ENCODE measurements around the gene DMRTA2.
"Not testable (repeated sequence)": the region's sequence is repeated elsewhere in the genome, so short reads cannot be mapped to it uniquely, and the experiment has no call there.

The DMRTA2 gene

DNA sequence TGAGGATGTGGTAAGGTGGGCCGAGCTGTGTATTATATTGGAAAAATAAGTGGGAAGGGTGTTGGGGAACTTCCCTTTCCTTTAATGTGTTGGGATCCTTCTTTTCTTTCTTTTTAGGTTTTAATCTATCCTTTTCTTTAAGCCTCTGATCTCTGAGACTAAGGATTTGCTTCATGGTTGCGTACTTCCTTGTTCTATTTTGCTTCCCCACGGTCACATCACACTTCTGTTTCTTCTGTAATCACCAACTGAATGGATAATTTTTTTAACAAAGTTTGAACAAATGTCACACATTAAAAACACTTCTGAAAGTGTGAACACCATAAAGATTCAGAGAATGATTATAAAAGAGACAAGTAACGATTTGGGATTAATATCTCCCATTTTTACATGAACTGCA is 17.4 kb downstream of the DMRTA2 start:
- DNase-seq (ENCODE audit: extremely low spot score, insufficient read length, low read depth), result no peak
- no peak for FAIRE-seq

DNA sequence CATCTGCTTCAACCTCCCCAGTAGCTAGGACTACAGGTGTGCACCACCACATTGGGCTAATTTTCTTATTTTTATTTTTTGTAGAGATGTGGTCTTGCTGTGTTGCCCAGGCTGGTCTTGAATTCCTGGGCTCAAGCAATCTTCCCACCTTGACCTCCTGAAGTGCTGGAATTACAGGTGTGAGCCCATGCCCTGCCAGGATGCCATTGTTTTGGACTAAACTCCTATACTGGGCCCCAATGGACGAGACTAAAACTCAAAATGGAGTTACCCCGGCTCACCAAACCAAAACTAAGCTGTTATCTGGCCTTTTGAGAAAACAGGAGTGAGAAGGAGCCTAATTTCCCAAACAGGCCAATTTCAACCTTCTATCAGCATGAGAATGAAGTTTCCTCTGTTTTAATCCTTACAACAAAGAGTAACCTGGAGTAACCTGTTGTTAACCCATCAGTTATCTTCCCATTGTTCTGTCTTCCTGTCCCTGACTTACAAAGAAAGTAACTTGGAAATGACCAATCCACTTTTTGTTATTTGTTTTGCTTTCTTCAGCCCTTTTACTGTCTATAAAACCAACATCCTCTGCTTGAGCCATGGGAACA is 29.6 kb downstream of the DMRTA2 start:
- FAIRE-seq (no peak), DNase-seq (ENCODE audit: extremely low spot score, insufficient read length, low read depth) (no peak)

DNA sequence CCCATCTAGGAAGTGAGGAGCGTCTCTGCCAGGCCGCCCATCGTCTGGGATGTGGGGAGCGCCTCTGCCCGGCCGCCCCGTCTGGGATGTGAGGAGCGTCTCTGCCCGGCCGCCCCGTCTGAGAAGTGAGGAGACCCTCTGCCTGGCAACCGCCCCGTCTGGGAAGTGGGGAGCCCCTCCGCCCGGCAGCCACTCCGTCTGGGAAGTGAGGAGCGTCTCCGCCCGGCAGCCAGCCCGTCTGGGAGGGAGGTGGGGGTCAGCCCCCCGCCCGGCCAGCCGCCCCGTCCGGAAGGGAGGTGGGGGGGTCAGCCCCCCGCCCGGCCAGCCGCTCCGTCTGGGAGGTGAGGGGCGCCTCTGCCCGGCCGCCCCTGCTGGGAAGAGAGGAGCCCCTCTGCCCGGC is 41.7 kb downstream of the DMRTA2 start:
- not testable (repeated sequence) for FAIRE-seq

DNA sequence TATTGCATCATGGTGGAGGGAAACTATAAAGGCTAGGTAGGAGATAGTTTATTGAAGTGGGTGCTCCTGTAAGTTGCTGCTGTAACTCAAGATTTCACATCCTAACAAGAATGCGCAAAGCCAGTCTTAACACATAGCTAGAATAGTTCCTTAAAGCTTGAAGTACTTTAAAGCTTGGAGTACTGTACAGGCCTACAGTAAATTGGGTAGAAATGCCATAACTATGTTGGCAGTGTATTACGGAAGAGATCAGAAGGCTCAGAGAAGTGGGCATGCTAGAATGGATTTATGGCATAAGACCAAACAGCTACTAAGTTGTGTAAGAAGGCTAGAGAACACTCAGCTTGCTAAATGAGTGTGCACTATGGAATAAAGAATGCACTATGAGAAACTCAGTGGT is 44.5 kb downstream of the DMRTA2 start:
- FAIRE-seq, result no peak
- DNase-seq (ENCODE audit: extremely low spot score, insufficient read length, low read depth), result no peak

More for the DNA sequence above, 41.7 kb downstream of the DMRTA2 start:
- not testable (repeated sequence) for DNase-seq (ENCODE audit: extremely low spot score, insufficient read length, low read depth)

DNA sequence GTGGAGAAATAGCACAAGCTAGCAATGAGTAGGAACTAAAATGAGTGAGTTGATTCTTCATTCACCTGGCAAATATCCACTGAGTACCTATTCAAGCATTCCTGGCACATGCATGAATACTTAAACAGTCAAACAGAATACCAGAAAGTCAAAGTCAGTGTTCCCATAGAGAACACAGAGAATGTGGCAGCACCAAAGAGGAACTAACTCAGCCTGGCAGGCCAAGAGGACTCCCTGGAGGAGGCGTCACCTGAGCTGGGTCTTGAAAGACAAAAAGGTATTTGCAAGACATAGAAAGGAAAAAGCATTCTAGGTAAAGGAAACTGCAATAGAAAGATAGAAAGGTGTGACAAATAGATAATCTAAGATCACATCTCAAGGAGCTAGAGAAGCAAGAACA is 49.7 kb downstream of the DMRTA2 start:
- no peak for FAIRE-seq
- no peak for DNase-seq (ENCODE audit: extremely low spot score, insufficient read length, low read depth)

DNA sequence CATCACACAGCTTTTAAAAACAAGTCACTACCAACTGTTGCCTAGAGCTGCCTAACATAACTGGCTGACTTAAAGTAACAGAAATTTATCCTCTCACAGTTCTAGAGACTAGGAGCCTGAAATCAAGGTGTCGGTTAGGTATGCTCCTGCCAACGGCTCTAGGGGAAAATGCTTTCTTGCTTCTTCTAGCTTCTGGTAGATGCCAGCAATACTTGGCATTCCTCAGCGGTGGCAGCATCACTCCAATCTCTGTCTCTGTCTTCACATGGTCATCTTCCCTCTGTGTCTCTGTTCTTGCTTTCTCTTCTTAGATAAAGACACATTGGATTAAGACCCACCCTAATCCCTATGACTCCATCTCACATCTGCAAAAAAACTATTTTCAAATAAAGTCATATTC is 51.5 kb downstream of the DMRTA2 start:
- DNase-seq (ENCODE audit: extremely low spot score, insufficient read length, low read depth) (no peak), FAIRE-seq (no peak)

DNA sequence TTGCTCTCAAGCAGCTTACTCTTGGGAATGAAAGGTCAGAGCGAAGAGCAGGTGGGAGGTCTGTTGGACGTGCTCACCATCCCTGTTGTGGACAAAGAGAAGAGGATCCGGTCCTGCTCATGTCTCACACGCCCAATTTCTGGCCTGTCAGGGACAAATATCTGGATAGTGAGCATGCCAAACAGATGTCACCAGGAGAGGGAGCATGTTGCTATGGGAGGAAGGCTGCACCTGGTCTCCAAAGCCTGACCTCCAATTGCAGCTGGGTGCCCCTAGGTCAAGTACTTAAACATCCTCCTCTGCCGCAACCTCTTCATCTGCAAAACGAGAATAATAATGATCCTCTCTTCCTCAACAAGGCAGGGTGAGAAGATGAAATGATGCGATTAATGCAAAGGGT is 53.4 kb downstream of the DMRTA2 start:
- no peak for DNase-seq (ENCODE audit: extremely low spot score, insufficient read length, low read depth)
- no peak for FAIRE-seq

DNA sequence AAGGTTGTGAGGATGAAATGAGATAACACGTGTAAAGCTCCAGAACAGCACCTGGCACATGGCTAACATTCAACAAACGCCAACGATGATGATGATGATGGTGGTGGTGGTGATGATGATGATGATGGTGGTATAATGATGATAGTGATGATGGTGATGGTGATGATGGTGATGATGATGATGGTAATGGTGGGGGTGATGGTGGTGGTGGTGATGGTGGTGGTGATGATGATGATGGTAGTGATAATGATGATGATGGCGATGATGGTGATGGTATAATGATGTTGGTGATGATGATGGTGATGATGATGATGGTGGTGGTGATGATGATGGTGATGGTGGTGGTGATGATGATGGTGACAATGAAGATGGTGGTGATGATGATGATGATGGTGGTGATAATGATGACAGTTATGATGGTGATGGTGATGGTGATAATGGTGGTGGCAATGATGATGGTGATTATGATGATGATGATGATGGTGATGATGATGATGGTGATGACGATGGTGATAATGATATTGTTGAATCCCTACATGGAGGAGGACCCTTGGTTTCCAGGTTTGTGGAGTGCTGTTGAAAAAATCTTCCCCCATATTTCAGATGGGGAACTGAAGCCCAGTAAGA is 54.1 kb downstream of the DMRTA2 start:
- DNase-seq (ENCODE audit: extremely low spot score, insufficient read length, low read depth), result no peak
- no peak for FAIRE-seq

DNA sequence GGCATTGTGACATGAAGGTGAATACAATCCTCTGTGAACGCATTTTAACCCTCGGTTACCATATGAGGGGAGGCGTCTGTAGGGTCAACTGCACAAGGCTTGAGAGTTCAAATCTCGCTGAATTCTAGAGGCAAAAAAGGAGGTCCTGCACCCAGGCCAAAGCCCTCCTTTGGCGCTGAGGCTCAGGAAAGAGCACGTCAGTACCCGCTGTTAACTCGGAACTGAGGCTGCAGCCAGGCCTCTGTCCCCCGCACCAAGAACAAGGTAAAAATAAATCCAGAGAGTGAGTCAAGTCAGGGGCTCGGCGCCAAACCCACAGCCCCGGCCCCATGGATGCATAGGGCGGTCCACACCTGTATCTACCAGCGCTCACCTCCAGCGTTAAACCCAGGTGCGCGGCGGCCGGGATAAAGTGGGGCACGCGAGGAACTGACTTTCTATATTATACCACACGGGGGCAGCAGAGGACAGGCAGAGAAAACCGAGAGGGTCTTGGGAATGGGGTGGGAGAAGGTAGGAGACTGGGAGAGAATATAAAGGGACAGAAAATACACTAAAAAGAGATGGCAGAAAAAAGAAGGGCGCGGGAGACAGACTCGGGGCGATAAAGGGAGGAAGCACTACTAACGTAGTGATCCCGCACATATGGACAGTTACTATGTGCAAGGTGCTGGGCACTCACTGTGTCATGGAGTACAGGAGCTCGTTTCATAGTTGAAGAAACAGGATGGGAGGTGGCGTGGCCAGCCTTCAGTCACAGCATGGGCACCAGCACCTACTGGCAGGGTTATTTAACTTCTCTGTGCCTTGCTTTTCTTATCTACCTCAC is 54.9 kb downstream of the DMRTA2 start:
- DNase-seq (ENCODE audit: extremely low spot score, insufficient read length, low read depth) (peak; percentile 25), FAIRE-seq (peak; percentile 46)
